Measurements from ENCODE around the gene ULBP2. TPM values are rescaled to one million over a fixed set of nuclear protein-coding genes. Genes with fewer than 3 reads are reported as not detected.
"Not testable (repeated sequence)": the region's sequence is repeated elsewhere in the genome, so short reads cannot be mapped to it uniquely, and the experiment has no call there.

Gene ULBP2
- total RNA-seq, 1 donor from 2014 or later, result 9.9 TPM

GRCh38 chr6:149904661-149905370, 37.0 kb upstream of the ULBP2 start:
- H3K4me1 Mint-ChIP-seq (ENCODE audit: unreplicated experiment), result peaks cover 18% of the 10 kb centered on the region
- peaks cover 2% of the 10 kb centered on the region for H3K27me3 Mint-ChIP-seq (ENCODE audit: unreplicated experiment)
- H3K36me3 Mint-ChIP-seq (ENCODE audit: low read depth, unreplicated experiment), result peaks cover 7% of the 10 kb centered on the region
- DNase-seq (ENCODE audit: low spot score), result no peak
- TF ChIP-seq CTCF (IDR thresholded peaks at IDR 0.05; ENCODE audit: unreplicated experiment), result no peak
- no peak overlapping the region for H3K4me3 Mint-ChIP-seq (ENCODE audit: unreplicated experiment)
- peaks cover 6% of the 10 kb centered on the region for H3K9me3 Mint-ChIP-seq (ENCODE audit: unreplicated experiment)
- no peak overlapping the region for H3K27ac Mint-ChIP-seq (ENCODE audit: unreplicated experiment)

- no peak for DNase-seq (ENCODE audit: low spot score)
- Mint-ChIP-seq H3K27ac (ENCODE audit: unreplicated experiment) (no peak overlapping the region), H3K4me3 (ENCODE audit: unreplicated experiment) (no peak overlapping the region), H3K4me1 (ENCODE audit: unreplicated experiment) (peaks cover 18% of the 10 kb centered on the region), H3K36me3 (ENCODE audit: low read depth, unreplicated experiment) (peaks cover 9% of the 10 kb centered on the region), H3K27me3 (ENCODE audit: unreplicated experiment) (peaks cover 2% of the 10 kb centered on the region), H3K9me3 (ENCODE audit: unreplicated experiment) (peaks cover 6% of the 10 kb centered on the region)
- TF ChIP-seq CTCF (IDR thresholded peaks at IDR 0.05; ENCODE audit: unreplicated experiment), result no peak
Measured at GRCh38 chr6:149905371-149905910, 36.4 kb upstream of the ULBP2 start.

GRCh38 chr6:149905911-149906371, 35.9 kb upstream of the ULBP2 start:
- Mint-ChIP-seq H3K36me3 (ENCODE audit: low read depth, unreplicated experiment) (peaks cover 10% of the 10 kb centered on the region), H3K4me1 (ENCODE audit: unreplicated experiment) (peaks cover 18% of the 10 kb centered on the region), H3K4me3 (ENCODE audit: unreplicated experiment) (no peak overlapping the region), H3K27ac (ENCODE audit: unreplicated experiment) (peak overlapping the region; percentile 9), H3K27me3 (ENCODE audit: unreplicated experiment) (peaks cover 2% of the 10 kb centered on the region), H3K9me3 (ENCODE audit: unreplicated experiment) (peaks cover 6% of the 10 kb centered on the region)
- TF ChIP-seq CTCF (IDR thresholded peaks at IDR 0.05; ENCODE audit: unreplicated experiment), result no peak
- no peak for DNase-seq (ENCODE audit: low spot score)

- Mint-ChIP-seq H3K4me3 (ENCODE audit: unreplicated experiment) (no peak overlapping the region), H3K27me3 (ENCODE audit: unreplicated experiment) (peaks cover 2% of the 10 kb centered on the region), H3K9me3 (ENCODE audit: unreplicated experiment) (peaks cover 6% of the 10 kb centered on the region), H3K36me3 (ENCODE audit: low read depth, unreplicated experiment) (peaks cover 10% of the 10 kb centered on the region), H3K27ac (ENCODE audit: unreplicated experiment) (peak overlapping the region; percentile 26), H3K4me1 (ENCODE audit: unreplicated experiment) (peaks cover 18% of the 10 kb centered on the region)
- no peak for TF ChIP-seq CTCF (IDR thresholded peaks at IDR 0.05; ENCODE audit: unreplicated experiment)
- DNase-seq (ENCODE audit: low spot score), result no peak
Measured at GRCh38 chr6:149906405-149906804, 35.4 kb upstream of the ULBP2 start.

GRCh38 chr6:149907317-149907716, 34.5 kb upstream of the ULBP2 start:
- peaks cover 10% of the 10 kb centered on the region for H3K36me3 Mint-ChIP-seq (ENCODE audit: low read depth, unreplicated experiment)
- H3K27ac Mint-ChIP-seq (ENCODE audit: unreplicated experiment), result peak overlapping the region; percentile 30
- H3K27me3 Mint-ChIP-seq (ENCODE audit: unreplicated experiment), result peaks cover 2% of the 10 kb centered on the region
- H3K9me3 Mint-ChIP-seq (ENCODE audit: unreplicated experiment), result peaks cover 6% of the 10 kb centered on the region
- TF ChIP-seq CTCF (IDR thresholded peaks at IDR 0.05; ENCODE audit: unreplicated experiment), result no peak
- peaks cover 18% of the 10 kb centered on the region for H3K4me1 Mint-ChIP-seq (ENCODE audit: unreplicated experiment)
- H3K4me3 Mint-ChIP-seq (ENCODE audit: unreplicated experiment), result no peak overlapping the region
- no peak for DNase-seq (ENCODE audit: low spot score)

GRCh38 chr6:149908480-149908879, 33.3 kb upstream of the ULBP2 start:
- H3K36me3 Mint-ChIP-seq (ENCODE audit: low read depth, unreplicated experiment), result peaks cover 10% of the 10 kb centered on the region
- not testable (repeated sequence) for DNase-seq (ENCODE audit: low spot score); H3K27me3 Mint-ChIP-seq (ENCODE audit: unreplicated experiment); H3K9me3 Mint-ChIP-seq (ENCODE audit: unreplicated experiment); H3K27ac Mint-ChIP-seq (ENCODE audit: unreplicated experiment)
- H3K4me3 Mint-ChIP-seq (ENCODE audit: unreplicated experiment), result peak overlapping the region; percentile 56
- H3K4me1 Mint-ChIP-seq (ENCODE audit: unreplicated experiment), result peaks cover 24% of the 10 kb centered on the region

All from endothelial cell (in vitro differentiated cells).